Sigmoid colon (tissue), 4 donors: ENCODE data around the gene CDK11A.

ENCODE experiments used
- CTCF ChIP-seq, 4 experiments: fragments of 450-650 bp in 3 of 4; fragments of 200-600 bp in 1 of 4; IDR thresholded peaks; one replicate each; pipeline ENCODE4 v1.5.1; 2016 to 2019; ENCODE audit warnings: antibody characterized with exemption in 4 of 4, mild to moderate bottlenecking in 3 of 4, moderate library complexity in 2 of 4
- EP300 ChIP-seq, 4 donors: sonication (generic); formaldehyde crosslinking; IDR thresholded peaks; one replicate each; pipeline ENCODE4 v1.6.1; 2017; ENCODE audit warnings: antibody characterized with exemption in 4 of 4
- POLR2A ChIP-seq, 2 donors: fragments of 450-650 bp; IDR thresholded peaks; one replicate each; pipeline ENCODE4 v1.6.1; 2016; ENCODE audit warnings: antibody characterized with exemption in 2 of 2, mild to moderate bottlenecking in 2 of 2, moderate library complexity in 2 of 2
- POLR2AphosphoS5 ChIP-seq, 4 donors: sonication (generic); formaldehyde crosslinking; IDR thresholded peaks; one replicate each; pipeline ENCODE4 v1.6.1; 2017; ENCODE audit warnings: antibody characterized with exemption in 4 of 4

- TF ChIP-seq POLR2AphosphoS5 (IDR thresholded peaks at IDR 0.05) (no peak), CTCF (IDR thresholded peaks at IDR 0.05) (no peak), POLR2A (IDR thresholded peaks at IDR 0.05) (no peak), EP300 (IDR thresholded peaks at IDR 0.05) (no peak)
Observed at GRCh38 chr1:1753607-1754005, 29.4 kb upstream of the CDK11A start.
